ACC112 (cell line): ENCODE measurements around the gene NFKBIB.

Source experiments
- H2AFZ ChIP-seq: fragments of 200-600 bp; sonication (generic); one replicate; pipeline ENCODE4 v1.6.0; 2017; ENCODE audit warnings: antibody characterized with exemption, low read length; ENCODE audit not compliant: unreplicated experiment
- H3K27ac ChIP-seq: fragments of 200-600 bp; sonication (generic); 2 replicates; pipeline ENCODE4 v1.5.1; 2014; ENCODE audit warnings: low read depth, mild to moderate bottlenecking, antibody characterized with exemption, low read length, moderate library complexity
- H3K27me3 ChIP-seq: fragments of 200-600 bp; sonication (generic); 2 replicates; pipeline ENCODE4 v1.6.1; 2014; ENCODE audit warnings: mild to moderate bottlenecking, antibody characterized with exemption, low read length, moderate library complexity, mixed read lengths; ENCODE audit not compliant: insufficient read depth
- H3K36me3 ChIP-seq: fragments of 200-600 bp; sonication (generic); 2 replicates; pipeline ENCODE4 v1.6.1; 2016; ENCODE audit warnings: mild to moderate bottlenecking, antibody characterized with exemption, low read length, moderate library complexity, mixed read lengths; ENCODE audit not compliant: insufficient read depth
- H3K4me1 ChIP-seq: fragments of 200-600 bp; sonication (generic); one replicate; pipeline ENCODE4 v1.6.1; 2016; ENCODE audit warnings: low read length, mixed read lengths; ENCODE audit not compliant: insufficient read depth, unreplicated experiment, control insufficient read depth
- H3K4me3 ChIP-seq: fragments of 200-600 bp; sonication (generic); 2 replicates; pipeline ENCODE4 v1.5.1; 2014; ENCODE audit warnings: mild to moderate bottlenecking, low read depth, low read length
- H3K79me2 ChIP-seq: fragments of 200-600 bp; sonication (generic); one replicate; pipeline ENCODE4 v1.6.0; 2016; ENCODE audit warnings: low read length; ENCODE audit not compliant: control insufficient read depth, unreplicated experiment, insufficient read depth

Gene NFKBIB

DNA sequence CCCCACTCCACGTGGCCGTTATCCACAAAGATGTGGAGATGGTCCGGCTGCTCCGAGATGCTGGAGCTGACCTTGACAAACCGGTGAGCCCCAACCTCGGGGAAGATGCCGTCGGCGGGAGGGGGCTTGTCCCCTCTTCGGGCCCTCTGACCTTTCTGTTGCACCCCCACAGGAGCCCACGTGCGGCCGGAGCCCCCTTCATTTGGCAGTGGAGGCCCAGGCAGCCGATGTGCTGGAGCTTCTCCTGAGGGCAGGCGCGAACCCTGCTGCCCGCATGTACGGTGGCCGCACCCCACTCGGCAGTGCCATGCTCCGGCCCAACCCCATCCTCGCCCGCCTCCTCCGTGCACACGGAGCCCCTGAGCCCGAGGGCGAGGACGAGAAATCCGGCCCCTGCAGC is 7.5 kb downstream of the NFKBIB start:
- Histone ChIP-seq H3K36me3 (peaks cover 15% of the 10 kb centered on the region; the same call in 1 of the 2 replicates), H3K4me1 (no peaks in the 10 kb centered on the region), H3K4me3 (no peak overlapping the region), H2AFZ (no peak overlapping the region), H3K27ac (no peak overlapping the region), H3K79me2 (no peaks in the 10 kb centered on the region), H3K27me3 (no peaks in the 10 kb centered on the region)

DNA sequence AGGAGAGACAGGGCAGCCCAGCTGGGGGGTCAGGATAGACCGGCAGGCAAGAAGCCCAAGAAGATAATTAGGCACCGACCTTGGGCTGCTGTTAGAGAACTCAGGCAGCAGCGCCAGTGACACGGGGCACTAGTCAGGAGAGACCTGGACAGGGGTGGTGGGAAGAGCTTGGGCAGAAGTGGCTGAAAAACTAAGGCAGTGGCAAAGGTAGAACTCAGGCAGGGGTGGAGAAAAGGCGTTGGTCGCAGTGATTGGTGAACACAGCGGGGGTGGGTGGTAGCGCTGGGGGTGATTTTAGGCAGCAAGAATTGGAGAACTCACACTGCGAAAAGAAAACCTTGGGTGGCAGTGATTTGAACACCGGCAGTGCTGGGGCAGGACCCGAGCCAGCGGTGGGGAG is 7.9 kb downstream of the NFKBIB start:
- H3K4me1 ChIP-seq, result no peaks in the 10 kb centered on the region
- H3K36me3 ChIP-seq, result peaks cover 15% of the 10 kb centered on the region; the same call in 1 of the 2 replicates
- no peaks in the 10 kb centered on the region for H3K79me2 ChIP-seq

DNA sequence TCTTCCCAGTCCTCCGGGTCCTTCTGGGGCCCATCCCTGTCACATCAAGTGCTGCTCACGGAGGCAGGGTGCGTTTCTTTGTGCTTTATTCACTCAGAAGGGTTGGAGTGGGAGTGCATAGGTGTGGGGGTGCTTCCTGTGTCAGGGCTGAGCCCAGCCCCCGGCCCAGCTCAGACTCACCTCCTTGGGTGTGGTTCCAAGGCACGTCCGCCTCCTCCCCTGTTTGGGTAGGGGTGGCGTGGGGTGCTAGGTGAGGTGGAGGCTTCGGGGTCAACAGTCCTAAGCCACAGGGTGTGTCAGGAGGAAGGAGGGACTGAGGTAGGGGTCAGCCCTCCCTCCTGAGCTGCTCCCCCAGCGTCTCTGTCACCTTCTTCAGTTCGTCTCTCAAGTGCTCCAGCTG is 9.1 kb downstream of the NFKBIB start:
- Histone ChIP-seq H3K27me3 (no peaks in the 10 kb centered on the region), H3K27ac (no peak overlapping the region), H3K4me3 (no peak overlapping the region), H3K4me1 (no peaks in the 10 kb centered on the region), H3K36me3 (peaks cover 15% of the 10 kb centered on the region; the same call in 1 of the 2 replicates), H2AFZ (no peak overlapping the region), H3K79me2 (no peaks in the 10 kb centered on the region)

More for the DNA sequence above, 7.9 kb downstream of the NFKBIB start:
- Histone ChIP-seq H3K27me3 (no peaks in the 10 kb centered on the region), H3K27ac (no peak overlapping the region), H2AFZ (no peak overlapping the region), H3K4me3 (no peak overlapping the region)

DNA sequence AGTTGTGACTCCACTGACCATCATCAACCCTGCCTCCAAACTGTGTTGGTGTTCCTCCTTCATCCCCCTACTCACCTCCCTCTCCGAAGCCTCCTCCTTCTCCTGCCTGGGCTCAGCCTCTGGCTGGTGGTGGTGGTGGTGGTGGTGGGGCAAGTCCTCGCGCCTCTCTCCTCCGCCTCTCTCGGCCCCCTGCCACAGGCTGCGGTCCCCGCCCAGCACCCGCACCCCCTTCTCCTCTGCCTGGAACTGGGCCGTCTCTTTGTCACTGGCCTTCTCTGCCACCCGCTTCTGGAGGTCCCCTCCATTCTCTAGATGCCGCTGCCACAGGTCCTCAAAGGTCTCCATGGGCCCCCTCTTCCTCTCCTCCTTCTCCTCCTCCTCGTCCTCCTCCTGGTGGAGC is 10.7 kb downstream of the NFKBIB start:
- Histone ChIP-seq H3K4me3 (no peak overlapping the region), H3K27ac (no peak overlapping the region), H3K27me3 (no peaks in the 10 kb centered on the region), H3K79me2 (no peaks in the 10 kb centered on the region), H3K4me1 (no peaks in the 10 kb centered on the region), H3K36me3 (peaks cover 13% of the 10 kb centered on the region; the same call in 1 of the 2 replicates), H2AFZ (no peak overlapping the region)

DNA sequence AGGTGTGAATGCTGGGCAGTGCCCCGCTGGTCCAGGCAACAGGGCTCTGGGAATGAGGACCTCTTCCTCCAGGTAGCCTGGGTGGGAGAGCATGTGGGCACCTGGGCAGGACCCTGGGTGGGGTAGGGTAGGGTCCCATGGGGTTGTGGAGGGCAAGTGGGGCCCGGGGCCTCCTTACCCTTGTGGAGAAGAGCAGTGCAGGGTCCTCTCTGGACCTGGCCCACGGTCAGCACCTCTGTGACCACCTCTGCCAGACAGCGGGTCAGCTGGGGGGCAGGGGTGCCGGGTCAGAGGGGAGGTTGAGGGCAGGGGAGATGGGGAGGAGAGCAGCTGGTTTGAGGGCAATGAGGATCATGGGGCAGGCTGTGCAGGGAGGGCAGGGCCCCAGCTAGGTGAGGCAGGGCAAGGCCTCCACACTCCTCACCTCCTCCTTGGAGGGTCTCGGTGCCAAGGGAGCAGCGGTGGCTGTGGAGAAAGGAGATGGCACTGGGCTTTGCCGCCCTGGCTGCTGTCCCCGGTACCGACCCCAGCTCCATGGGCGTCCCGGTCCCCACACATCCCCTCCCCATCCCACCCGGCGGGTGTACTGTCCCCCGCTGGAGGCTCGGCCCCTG is 11.7 kb downstream of the NFKBIB start:
- Histone ChIP-seq H3K27ac (no peak overlapping the region), H2AFZ (no peak overlapping the region), H3K4me3 (no peak overlapping the region), H3K36me3 (peaks cover 10% of the 10 kb centered on the region; the same call in 1 of the 2 replicates), H3K79me2 (no peaks in the 10 kb centered on the region), H3K4me1 (no peaks in the 10 kb centered on the region), H3K27me3 (no peaks in the 10 kb centered on the region)

DNA sequence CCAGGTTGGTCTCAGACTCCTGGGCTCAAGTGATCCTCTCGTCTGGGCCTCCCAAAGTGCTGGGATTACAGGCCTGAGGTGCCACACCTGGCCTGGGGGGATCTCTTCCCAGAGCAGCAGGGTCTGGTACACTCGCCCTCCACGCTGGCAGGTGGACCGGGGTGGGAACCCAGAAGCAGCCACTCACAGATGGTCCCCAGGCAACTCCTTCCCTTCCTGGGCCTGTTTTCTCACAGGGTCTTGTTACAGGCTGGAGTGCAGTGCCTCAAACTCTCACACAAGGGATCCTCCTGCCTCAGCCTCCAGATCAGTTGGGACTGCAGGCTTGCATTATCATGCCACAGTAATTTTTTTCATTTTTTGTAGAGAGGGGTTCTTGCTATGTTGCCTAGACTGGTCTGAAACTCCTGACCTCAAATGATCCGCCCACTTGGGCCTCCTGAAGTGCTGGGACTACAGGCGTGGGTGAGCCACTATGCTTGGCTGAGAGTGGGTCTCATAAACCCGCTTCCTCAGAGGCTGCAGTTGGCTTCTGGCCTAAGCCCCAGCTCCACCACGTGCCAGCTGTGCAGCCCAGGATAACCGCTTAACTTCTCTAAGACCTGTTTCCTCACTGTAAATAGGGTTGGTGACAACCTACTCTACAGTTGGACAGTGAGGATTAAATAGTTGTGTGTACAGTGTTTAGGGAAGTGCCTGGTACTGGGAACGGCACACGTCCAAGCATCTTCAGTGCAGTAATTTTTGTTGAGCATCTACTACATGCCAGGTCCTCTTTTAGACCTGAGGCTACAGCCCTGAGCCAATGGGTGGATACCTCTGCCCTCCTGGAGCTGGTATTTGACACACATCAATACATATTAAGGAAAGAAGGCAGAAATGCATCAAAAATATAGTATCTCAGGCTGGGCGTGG is 13.1 kb downstream of the NFKBIB start:
- no peak overlapping the region for H3K27ac ChIP-seq
- 0 out of 2 replicates have a peak, but pooled peaks cover 1% of the 10 kb centered on the region for H3K36me3 ChIP-seq
- no peak overlapping the region for H2AFZ ChIP-seq
- H3K4me3 ChIP-seq, result no peak overlapping the region
- H3K4me1 ChIP-seq, result no peaks in the 10 kb centered on the region
- no peaks in the 10 kb centered on the region for H3K79me2 ChIP-seq
- H3K27me3 ChIP-seq, result no peaks in the 10 kb centered on the region

DNA sequence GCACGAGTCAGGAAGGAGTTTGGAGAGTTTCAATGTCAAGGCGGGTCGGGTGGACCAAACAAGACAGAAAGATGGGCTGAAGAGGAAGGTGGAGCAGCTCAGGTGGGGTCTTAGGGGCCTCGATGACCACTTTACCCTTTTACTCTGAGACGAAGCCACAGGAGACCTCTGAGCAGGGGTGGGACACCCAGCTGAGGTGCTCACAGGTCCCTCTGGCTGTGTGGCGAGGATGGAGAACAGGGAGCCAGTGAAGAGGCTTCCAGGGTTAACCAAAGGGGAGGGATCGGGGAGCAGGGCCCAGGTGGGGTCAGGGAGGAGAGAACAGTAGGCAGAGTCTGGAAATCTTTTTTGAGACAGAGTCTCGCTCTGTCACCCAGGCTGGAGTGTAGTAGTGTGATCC is 14.2 kb downstream of the NFKBIB start:
- H2AFZ ChIP-seq, result no peak overlapping the region
- no peaks in the 10 kb centered on the region for H3K4me1 ChIP-seq
- no peaks in the 10 kb centered on the region for H3K27me3 ChIP-seq
- H3K79me2 ChIP-seq, result no peaks in the 10 kb centered on the region
- H3K27ac ChIP-seq, result no peak overlapping the region
- H3K4me3 ChIP-seq, result no peak overlapping the region
- no peaks in the 10 kb centered on the region for H3K36me3 ChIP-seq

DNA sequence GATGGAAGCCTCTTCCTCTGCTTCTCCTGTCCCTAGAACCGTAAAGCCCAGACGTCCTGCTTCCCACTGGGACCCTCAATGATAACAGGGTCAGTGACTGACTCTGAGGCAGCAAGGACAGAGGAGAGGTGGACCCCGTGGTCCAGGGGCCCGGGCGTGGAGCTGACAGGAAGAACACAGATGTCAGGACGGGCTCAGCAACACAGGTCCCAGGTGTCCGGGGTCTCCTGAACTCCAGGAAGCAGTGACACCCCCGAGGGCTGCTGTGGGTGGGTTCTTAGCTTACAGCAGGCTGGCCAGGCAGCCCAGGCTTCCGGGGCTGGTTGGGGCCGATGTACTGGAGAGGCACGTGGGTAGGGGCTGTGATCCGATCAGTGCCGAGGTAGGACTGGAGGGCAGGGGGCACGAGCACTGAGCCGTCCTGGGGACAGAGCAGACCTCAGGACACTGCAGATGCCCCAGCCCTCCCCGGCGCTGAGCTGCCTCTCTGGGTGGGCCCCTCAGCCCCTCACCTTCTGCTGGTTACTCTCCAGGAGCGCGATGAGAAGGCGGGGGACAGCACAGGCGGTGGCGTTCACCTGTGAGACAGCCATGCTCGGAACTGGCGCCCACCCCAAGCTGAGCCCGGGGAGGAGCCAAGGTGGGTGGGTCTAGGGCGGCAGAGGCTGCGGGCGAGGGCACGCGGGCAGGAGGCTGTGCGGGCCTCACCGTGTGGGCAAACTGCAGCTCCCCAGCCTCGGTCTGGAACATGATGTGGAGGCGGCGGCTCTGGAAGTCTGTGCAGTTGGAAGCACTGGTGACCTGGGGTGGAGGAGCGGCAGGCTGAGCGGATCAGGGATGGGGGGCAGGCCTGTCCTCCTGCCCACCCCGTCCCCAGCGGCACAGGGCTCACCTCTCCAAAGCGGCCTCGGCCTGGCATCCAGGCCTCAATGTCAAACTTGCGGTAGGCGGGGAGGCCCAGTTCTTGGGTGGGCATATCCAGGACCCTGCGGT is 15.9 kb downstream of the NFKBIB start:
- Histone ChIP-seq H2AFZ (no peak overlapping the region), H3K4me1 (no peaks in the 10 kb centered on the region), H3K4me3 (no peak overlapping the region), H3K79me2 (no peaks in the 10 kb centered on the region), H3K36me3 (no peaks in the 10 kb centered on the region), H3K27me3 (no peaks in the 10 kb centered on the region), H3K27ac (no peak overlapping the region)

DNA sequence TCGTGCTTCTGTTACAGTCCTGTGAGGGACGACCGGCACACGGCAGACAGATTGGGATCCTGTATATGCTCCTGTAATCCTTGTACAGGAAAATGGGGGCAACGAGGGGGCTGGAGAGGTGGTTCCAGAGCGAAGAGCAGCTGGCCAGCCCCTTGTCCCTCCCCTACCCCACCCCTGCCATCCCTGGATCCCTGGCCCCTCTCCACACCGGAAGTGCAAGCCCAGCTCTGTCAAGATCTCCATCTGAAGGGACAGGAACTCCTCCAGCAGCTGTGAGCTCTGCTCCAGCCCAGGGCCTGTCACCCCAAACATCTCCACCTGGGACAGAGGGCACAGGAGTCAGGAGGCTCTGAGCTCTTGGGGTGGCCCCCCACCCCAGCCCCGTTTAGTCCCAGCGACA is 17.7 kb downstream of the NFKBIB start:
- no peak overlapping the region for H3K4me3 ChIP-seq
- no peak overlapping the region for H2AFZ ChIP-seq
- H3K36me3 ChIP-seq, result no peaks in the 10 kb centered on the region
- H3K27me3 ChIP-seq, result no peaks in the 10 kb centered on the region
- H3K79me2 ChIP-seq, result no peaks in the 10 kb centered on the region
- H3K27ac ChIP-seq, result no peak overlapping the region
- H3K4me1 ChIP-seq, result no peaks in the 10 kb centered on the region

DNA sequence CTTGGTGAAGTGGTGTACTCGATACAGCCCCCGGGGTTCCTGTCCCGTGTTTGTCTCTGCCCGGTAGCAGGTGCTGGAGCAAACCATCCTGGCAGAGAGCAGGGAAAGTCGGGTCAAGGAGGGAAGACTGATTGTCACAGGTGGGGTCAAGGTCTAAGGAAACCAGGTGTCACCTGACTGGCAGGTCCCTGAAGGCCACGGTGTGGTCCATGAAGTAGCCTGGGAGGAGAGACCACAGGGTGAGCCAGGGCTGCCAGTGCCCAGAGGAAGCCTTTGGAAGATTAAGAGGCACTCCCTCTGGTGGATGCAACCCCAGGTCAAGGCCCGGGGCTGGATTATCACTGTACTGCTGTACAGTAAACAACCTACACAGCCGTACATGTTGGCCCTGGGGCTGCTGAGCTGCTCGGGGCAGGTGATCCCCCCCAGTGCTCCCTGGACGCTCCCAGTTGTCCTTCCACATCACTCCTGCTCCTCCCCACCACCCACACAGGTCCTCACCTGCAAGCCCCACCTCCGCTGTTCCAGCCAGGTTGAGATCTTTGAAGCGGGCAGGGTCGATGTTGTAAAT is 18.2 kb downstream of the NFKBIB start:
- H3K4me1 ChIP-seq, result no peaks in the 10 kb centered on the region
- H3K4me3 ChIP-seq, result no peak overlapping the region

More for the DNA sequence above, 18.2 kb downstream of the NFKBIB start:
- Histone ChIP-seq H3K27ac (no peak overlapping the region), H3K27me3 (no peaks in the 10 kb centered on the region), H2AFZ (no peak overlapping the region), H3K79me2 (no peaks in the 10 kb centered on the region), H3K36me3 (no peaks in the 10 kb centered on the region)
